ENCODE measurements around the gene TOM1. TPM values are rescaled to one million over a fixed set of nuclear protein-coding genes. Genes with fewer than 3 reads are reported as not detected.

The TOM1 gene
- total RNA-seq, 1 experiment from 2014 or later, result 28.2 TPM

- POLR2A ChIA-PET, result no interaction called here
- Mint-ChIP-seq H3K4me1 (ENCODE audit: insufficient read depth, unreplicated experiment) (no peaks in the 10 kb centered on the region), H3K27me3 (ENCODE audit: insufficient read depth, unreplicated experiment) (no peaks in the 10 kb centered on the region), H3K9me3 (ENCODE audit: unreplicated experiment) (no peaks in the 10 kb centered on the region), H3K4me3 (ENCODE audit: unreplicated experiment) (no peak overlapping the region), H3K27ac (ENCODE audit: low read depth, unreplicated experiment) (no peak overlapping the region), H3K36me3 (ENCODE audit: insufficient read depth, unreplicated experiment) (peaks cover 27% of the 10 kb centered on the region)
- CTCF ChIA-PET, result interaction anchor here (0.7 kb wide), 1 partner anchor 124 kb away, joined by 4 read pairs; no protein-coding TSS in a partner anchor
- TF ChIP-seq, protein P1, sequence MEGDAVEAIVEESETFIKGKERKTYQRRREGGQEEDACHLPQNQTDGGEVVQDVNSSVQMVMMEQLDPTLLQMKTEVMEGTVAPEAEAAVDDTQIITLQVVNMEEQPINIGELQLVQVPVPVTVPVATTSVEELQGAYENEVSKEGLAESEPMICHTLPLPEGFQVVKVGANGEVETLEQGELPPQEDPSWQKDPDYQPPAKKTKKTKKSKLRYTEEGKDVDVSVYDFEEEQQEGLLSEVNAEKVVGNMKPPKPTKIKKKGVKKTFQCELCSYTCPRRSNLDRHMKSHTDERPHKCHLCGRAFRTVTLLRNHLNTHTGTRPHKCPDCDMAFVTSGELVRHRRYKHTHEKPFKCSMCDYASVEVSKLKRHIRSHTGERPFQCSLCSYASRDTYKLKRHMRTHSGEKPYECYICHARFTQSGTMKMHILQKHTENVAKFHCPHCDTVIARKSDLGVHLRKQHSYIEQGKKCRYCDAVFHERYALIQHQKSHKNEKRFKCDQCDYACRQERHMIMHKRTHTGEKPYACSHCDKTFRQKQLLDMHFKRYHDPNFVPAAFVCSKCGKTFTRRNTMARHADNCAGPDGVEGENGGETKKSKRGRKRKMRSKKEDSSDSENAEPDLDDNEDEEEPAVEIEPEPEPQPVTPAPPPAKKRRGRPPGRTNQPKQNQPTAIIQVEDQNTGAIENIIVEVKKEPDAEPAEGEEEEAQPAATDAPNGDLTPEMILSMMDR (IDR thresholded peaks at IDR 0.05; ENCODE audit: unreplicated experiment), result no peak
- no TSS peak for BruUV-seq (replicated peaks)
- no peak for DNase-seq (ENCODE audit: unreplicated experiment)
- intact Hi-C loops (cut with micrococcal nuclease), result no loop called here
These were observed 44.2 kb downstream of the TOM1 start for GRCh38 chr22:35343664-35344550.

DNA sequence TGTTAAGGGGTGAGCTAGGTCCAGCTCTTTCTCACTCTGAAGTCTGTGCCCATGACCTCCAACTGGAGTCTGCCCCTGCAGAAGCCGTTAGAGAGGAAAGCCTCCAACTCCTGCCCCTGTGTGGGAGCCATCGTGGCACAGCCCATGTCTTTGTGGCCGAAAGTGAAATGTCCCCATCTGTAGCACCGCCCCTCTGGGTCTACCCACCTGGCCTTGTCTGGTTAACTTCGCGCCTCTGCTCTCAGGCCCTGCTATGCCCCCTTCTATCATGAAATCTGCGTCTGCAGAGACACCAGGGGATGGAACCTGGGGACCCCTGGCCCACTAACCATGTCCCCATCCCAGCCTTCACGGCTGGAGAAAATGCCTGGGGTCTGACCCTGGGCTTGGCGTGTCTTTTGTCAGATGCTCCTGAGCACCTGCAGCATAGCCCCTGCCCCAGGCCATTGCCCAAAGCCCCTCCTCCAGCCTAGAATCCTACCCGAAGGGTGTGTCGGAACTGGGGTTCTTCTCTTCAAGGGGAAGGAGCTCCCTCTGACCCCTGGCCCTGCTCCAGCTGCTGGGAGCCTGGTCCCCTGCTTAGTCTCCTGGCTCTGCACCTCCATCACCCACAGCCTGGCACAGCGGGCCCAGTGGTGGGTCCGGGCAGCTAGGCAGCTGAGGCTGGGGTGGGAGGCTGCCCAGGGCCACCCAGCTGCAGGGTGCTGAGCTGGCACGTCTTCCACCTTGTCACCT is 45.4 kb downstream of the TOM1 start:
- Mint-ChIP-seq H3K4me1 (ENCODE audit: insufficient read depth, unreplicated experiment) (no peaks in the 10 kb centered on the region), H3K4me3 (ENCODE audit: unreplicated experiment) (no peak overlapping the region), H3K27ac (ENCODE audit: low read depth, unreplicated experiment) (no peak overlapping the region), H3K36me3 (ENCODE audit: insufficient read depth, unreplicated experiment) (peaks cover 18% of the 10 kb centered on the region), H3K9me3 (ENCODE audit: unreplicated experiment) (no peaks in the 10 kb centered on the region), H3K27me3 (ENCODE audit: insufficient read depth, unreplicated experiment) (no peaks in the 10 kb centered on the region)
- POLR2A ChIA-PET, result no interaction called here
- TF ChIP-seq, protein P1 (IDR thresholded peaks at IDR 0.05; ENCODE audit: unreplicated experiment), result no peak
- no TSS peak for BruUV-seq (replicated peaks)
- intact Hi-C loops (cut with micrococcal nuclease), result no loop called here
- CTCF ChIA-PET, result interaction anchor here (0.6 kb wide), 1 partner anchor 243 kb away, joined by 4 read pairs; no protein-coding TSS in a partner anchor
- DNase-seq (ENCODE audit: unreplicated experiment), result no peak

DNA sequence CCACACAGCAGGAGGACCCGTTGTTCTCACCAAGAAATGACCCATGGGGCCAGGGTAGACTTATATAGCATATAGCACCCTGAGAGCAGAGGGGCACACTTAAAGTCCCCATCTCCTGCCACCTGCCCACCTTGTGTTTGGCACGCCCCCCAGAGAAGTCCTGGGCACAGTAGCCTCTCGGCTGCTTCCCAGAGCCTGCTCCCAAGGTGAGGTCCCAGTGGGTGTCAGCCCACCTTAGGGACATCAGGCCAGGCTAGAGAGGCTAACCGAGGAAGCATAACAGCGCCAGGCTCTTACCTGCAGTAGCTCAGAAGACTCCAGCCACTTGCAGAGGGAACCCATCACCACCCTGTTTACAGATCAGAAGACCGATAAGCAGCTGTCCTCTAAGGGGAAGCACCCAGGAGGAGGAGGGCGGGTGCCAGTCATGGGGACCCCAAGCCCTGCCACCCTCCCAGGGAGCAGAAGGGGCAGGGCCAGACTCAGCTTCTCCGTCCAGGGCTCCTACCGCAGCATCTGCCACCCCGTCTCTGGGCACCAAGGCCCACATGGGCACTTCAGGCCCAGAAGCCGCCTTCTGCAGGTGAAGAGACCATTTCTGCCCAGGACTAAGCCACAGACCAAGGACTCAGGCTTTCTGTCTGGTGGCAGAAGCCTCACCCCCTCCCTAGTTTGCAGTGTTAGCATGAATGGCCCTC is 46.3 kb downstream of the TOM1 start:
- intact Hi-C loops (cut with micrococcal nuclease), result no loop called here
- Mint-ChIP-seq H3K9me3 (ENCODE audit: unreplicated experiment) (no peaks in the 10 kb centered on the region), H3K36me3 (ENCODE audit: insufficient read depth, unreplicated experiment) (peaks cover 13% of the 10 kb centered on the region)

More for the DNA sequence above, 46.3 kb downstream of the TOM1 start:
- Mint-ChIP-seq H3K27ac (ENCODE audit: low read depth, unreplicated experiment) (no peak overlapping the region), H3K4me3 (ENCODE audit: unreplicated experiment) (no peak overlapping the region), H3K27me3 (ENCODE audit: insufficient read depth, unreplicated experiment) (no peaks in the 10 kb centered on the region), H3K4me1 (ENCODE audit: insufficient read depth, unreplicated experiment) (no peaks in the 10 kb centered on the region)
- ChIA-PET CTCF (no interaction called here), POLR2A (no interaction called here)
- no peak for DNase-seq (ENCODE audit: unreplicated experiment)
- TF ChIP-seq, protein P1 (IDR thresholded peaks at IDR 0.05; ENCODE audit: unreplicated experiment), result no peak
- BruUV-seq (replicated peaks), result no TSS peak

Data from MCF 10A (cell line).